Stimulated activated CD8-positive, alpha-beta memory T cell treated with anti-CD3 and anti-CD28 coated beads, Interleukin-15, amount 100 ng/mL, for 24 hours (primary cell): ENCODE results near the gene SNORC.

ENCODE experiments used
- DNase-seq: peaks from one replicate; pipeline ENCODE4 v3.0.0-alpha.2; 2020; ENCODE audit warnings: low read depth

The SNORC gene

DNA sequence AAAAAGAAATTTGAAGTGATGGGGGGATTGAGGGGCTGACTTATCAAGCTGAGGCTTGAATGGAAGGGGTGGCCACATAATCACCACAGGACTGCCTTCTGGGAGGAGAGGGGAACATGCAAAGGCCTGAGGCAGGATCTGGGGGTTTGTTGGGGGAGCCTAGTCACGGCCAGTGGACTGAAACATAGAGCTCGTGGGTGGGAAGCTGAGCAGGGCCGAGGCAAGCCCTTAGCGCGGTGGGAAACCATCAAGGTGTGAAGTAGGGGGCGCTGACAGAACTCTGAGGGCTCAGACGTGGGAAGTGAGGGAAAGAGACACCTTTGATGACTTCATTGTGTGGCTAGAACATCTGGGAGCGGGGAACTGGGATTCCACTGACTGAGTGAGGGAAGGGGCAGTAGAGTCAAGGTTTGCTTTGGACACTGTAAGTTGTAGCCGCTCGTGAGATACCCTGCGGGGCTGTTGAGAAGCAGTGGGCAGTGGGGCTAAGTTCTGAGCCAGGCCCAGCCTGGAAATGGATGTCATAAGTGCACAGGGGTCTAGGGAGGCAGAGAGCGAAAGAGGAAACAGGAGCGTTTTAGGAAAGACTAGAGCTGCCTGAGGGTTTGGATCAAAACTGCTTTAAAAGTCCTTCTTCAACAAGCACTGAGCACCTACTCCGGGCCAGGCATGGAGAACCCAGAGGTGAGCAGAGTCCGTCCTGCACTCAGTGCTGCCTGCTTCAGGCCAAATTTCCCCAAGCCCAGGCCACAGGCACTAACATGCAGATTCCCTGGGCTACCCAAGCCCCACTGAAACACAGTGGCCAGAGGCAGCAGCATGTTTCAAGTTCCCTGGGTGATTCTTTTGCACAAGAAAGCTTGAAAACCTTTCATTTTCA, 686 bp upstream of the SNORC start:
- no peak for DNase-seq

DNA sequence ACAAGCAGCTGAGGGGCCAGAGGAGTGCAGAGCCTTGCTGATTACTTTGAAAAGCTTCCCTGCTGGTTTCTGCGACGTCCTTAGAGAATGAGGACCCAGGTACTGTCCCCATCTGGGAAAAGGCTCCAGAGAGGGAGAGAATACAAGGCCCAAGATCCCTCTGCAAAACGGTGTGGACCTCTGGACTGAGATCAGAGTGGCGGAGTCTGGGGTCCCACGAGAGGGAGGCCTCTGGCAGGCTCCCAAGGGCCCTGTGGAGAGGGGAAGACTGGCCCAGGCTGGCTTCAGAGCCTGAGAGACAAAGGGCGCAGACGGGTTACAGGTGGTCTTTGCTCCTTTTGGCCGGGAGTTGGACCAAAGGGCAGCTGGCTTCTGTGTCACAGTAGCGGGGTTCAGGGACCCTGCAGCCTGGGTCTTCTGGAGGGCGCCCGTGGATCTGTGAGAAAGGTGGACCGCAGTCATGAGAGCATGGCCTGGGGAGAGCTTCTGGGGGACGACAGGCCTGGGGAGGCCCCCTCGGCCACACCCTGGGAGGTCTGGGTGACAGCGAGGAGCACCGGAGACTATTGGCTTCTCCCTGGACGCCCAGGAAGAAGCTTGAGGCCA, 805 bp downstream of the SNORC start:
- DNase-seq: no peak

DNA sequence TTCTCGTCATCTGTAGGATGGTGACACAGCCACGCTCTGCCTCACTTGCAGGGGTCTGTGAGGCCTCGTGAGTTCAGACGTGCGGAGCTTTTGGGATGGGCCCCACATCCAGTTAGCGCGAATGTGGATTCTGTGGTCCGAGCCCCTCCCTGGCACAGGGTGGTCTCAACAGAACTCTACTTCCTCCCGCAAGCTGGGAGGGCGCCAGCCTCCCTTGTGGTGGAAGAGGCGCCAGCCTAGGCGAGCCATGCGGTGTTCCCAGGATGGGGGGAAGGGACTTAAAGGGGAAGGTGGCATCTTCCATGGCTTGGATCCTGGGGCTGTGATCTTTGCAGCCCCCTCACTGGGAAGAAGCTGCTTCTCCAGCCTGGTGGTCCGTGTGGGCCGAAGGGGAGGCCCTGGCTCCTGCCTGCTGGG, 1.4 kb downstream of the SNORC start:
- DNase-seq: no peak

DNA sequence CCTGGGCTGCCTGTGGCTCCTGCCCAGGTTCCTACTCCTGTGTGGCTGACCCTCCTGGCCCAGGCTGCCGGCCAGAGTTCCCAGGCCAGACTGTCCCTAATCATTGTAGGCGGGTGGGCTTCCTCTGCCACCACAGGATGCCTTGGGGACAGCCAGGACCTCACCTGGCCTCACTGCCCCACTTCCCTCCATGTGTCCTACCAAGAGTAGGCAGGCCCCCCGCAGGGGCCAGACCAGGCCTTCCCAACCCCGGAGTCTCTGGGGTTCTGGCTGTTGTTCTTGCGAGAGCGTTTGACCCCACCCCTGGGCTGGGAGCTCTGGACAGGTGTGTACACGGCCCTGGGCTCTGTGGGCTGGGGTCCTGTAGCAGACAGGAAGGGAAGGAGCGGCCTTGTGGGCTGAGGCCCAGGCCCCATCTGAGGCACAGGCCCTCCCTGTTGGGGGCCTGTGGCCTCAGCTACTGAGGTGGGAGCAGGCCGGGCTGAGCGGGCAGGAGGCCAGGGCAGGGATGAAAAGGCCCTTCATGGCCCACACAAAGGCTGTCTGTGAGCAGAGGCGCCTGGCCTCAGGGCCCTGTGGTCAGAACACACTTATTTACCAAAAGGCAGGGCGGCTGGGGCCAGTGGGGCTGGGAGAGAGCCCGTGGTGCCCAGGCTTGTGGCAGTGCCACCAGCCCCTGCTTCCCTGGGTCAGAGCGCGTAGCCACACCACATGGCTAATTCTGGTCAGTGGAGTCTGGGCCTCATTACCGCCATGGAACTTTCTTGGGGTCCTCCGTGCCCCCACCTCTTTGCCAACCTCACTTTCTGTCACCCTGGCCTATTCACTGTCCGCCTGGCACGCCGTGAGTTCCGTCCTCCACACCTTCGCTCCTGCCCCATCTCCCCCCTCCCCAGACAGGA, 2.0 kb downstream of the SNORC start:
- no peak for DNase-seq

DNA sequence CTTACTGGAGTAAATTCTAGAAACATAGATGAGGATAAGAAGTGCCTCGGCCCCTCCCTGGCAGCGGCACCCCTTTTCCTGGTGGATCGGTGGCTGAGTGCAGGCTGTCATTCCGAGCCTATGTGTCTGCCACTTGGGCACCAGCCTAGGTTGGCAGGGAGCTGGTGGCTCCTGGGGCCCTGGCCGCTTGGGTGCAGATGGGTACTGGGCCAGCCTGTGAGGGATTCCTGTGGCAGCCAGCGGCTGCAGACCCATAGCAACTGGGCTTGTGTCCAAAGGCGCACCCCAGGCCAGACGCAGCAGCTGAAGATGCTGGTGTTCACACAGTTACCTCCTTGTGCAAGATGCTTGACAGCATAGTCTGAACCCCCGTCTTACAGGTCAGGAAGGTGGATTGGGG, 2.8 kb downstream of the SNORC start:
- no peak for DNase-seq

DNA sequence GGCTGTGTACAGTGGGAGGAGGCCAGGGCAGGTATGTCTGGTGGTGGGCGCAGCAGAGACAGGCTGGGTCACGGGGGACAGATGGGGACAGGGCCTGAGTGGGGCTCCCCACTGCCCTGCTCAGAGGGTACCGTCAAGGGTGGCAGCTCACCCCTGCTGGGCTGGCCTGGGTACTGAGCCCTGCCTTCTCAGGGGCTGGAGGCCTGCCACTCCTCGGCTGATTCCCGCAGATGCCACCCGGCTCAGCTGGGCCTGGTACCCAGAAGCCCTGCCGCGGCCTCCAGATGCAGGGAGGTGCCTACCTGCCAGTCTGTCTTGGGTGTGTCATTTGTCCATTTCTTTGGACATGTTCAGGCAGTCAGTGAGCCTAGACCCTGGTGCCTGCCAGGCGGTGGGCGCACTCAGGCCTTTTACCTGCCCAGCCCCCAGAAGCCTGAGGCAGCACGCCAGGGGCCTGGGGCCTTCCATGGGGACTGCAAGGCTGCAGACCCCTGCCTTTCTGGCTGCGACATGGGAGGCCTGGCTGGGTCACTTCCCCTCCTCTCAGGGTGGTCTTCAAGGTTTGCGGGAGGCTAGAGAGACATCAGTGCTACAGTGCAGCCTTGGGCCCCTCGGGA, 3.3 kb downstream of the SNORC start:
- no peak for DNase-seq

DNA sequence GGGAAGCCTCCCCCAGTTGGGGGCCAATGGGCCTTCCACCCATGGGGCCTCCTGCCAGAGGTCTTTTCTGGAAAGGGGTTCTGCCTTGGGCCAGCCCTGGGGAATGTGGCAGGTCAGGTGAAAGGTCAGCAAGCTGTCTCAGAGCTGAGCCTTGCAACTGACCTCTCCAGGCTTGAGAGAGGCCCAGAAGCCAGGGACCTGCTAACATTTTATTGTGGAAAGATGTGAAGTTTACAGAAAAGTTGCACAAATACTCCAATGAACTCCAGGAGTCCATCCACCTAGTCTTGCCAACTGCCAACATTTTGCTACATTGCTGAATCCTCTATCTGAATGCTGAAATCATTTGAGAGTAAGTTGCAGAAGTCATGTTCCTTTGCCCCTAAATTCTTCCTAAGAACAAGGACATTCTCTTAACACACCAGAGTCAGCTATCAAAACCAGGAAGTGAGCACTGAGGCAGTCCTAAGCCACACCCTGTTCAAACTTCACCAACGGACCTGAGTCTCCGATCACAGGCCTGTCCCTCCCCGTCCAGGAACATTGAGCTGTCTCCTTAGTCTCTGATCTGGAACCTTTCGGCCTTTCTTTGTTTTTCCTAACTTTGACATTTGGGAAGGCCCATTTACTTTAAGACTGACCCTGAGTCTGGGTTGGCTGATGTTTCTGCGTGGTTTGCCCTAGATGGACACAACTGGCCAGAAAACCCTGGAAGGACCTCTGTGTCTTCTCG, 4.0 kb downstream of the SNORC start:
- DNase-seq: no peak

DNA sequence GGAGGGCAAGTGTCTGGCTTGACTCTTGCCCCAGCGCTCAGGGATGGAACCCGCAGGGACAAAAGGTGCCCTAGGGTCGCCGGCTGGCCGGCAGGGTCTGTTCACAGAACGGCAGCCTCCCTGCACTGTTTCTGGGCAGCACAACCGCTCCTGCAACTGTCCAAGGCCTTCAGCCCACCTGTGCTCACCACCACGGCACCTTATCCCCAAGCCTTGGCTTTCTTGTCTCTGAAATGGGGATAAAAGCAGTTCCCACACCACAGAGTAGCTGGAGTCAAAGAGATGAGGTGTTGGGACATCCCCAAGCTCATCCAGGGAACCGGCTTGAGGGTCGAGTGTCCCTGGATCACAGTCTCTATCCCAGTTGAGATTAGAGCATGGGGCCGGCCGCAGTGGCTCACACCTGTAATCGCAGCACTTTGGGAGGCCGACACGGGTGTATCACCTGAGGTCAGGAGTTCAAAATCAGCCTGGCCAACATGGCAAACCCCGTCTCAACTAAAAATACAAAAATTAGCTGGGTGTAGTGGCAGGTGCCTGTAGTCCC, 4.7 kb downstream of the SNORC start:
- no peak for DNase-seq

DNA sequence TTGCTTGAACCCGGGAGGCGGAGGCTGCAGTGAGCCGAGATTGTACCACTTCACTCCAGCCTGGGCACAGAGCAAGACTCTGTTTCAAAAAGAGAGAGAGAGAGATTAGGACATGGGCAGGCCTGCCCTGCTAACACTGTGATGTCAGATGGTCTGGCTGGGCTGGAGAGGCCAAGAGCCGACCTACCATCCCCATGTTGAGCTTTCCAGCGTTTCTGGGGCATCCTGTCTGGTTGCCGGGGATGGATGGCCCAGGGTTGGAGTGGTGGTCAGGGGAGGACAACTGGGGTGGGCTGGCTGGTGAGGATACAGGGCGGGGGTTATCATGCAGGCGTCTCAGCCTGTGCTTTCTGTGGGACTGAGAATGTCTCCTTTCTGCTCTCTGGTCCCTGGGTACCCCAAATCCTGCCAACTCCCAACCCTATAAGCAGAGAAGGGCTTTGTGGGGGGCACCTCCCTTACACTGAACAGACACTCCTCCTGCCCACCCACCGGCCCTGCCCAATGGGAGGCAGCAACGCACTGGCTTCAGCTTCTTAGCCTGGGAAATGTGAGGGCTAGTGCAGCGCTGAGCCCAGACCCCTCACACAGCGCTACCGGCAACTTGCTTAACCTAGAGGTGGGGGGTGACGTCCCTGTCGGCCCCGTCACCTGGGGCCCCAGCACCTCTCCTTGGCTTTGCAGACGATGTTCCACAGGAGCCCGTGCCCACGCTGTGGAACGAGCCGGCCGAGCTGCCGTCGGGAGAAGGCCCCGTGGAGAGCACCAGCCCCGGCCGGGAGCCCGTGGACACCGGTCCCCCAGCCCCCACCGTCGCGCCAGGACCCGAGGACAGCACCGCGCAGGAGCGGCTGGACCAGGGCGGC, 5.4 kb downstream of the SNORC start:
- DNase-seq: no peak

DNA sequence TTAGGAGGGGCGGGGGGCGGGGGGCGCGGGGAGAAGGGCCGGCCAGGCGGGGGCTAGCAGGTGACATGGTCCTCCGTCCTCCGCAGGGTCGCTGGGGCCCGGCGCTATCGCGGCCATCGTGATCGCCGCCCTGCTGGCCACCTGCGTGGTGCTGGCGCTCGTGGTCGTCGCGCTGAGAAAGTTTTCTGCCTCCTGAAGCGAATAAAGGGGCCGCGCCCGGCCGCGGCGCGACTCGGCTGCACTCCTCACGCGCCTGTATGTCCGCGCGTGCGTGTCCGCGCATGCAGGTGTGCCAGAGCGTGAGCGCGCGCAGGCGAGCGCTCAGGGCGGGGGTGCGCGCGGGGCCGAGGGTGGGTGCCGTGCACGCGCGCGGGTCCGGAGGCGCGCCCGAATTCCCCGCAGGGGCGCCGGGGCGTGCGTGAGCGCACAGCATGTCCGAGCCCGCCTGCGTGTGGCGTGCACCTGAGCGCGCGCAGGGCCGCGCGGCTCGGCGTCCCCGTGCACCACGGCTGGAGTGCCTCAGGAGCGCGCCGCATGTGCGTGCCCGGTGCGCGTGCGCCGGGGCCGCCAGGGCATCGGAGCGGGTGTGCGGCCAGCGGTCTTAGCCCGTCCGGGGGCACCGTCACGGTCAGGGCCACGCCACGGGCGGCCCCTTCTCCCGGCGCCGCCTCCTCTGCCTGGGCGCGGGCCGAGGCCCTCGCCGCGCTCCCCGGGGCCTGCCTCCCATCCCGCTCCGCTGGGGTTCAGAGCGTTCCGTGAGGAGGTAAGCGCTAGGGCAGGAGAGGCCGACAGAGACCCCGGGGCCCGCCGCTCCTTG, 6.3 kb downstream of the SNORC start:
- no peak for DNase-seq

DNA sequence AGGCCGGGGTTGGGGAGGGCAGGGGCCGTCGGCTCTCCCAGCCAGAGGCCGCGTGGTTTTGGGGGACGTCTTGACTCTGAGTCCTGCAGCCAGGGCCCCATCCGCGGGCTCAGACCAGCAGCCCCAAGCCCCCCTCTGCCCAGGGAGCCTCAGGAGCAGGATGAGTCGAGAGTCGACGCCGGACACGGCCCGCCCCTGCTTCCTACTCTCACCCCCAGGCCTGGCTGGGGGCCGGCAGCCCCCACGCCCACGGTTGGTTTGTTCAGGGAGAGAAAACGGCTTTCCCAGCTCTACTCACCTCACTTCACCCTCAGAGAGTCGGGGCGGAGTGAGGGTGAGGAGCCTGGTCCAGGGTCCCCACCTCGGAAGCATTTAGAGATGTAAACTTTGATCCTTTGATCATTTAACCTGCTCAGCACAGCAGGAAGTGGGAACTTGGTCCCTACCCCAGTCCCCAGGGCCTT, 6.9 kb downstream of the SNORC start:
- no peak for DNase-seq

DNA sequence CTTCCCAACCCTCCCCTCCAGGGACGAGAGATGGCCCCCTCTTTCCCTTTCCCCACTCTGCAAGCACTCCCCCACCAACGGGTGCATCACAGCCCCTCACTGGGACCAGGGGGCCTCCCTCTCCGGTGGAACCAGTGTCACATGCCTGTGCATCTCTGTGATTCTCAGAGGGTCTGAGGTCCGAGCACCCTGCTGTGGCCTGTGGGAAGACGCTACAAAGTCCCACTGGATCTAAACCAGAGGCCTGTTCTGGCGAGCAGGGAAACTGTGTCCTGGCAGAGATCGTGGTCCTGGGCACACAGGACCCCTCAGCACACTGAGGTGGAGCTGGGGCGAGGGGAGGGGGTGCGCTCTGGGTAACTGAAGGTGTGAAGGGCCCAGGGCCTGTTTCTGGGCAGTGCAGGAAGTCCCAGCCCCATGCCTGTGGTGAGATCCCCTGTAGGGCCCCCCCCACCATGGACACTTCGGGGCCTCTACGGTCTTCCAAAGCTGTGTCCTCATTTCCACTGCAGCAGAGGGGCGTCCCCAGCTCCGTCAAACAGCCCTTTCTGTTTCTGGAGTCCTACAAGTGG, 8.0 kb downstream of the SNORC start:
- no peak for DNase-seq

DNA sequence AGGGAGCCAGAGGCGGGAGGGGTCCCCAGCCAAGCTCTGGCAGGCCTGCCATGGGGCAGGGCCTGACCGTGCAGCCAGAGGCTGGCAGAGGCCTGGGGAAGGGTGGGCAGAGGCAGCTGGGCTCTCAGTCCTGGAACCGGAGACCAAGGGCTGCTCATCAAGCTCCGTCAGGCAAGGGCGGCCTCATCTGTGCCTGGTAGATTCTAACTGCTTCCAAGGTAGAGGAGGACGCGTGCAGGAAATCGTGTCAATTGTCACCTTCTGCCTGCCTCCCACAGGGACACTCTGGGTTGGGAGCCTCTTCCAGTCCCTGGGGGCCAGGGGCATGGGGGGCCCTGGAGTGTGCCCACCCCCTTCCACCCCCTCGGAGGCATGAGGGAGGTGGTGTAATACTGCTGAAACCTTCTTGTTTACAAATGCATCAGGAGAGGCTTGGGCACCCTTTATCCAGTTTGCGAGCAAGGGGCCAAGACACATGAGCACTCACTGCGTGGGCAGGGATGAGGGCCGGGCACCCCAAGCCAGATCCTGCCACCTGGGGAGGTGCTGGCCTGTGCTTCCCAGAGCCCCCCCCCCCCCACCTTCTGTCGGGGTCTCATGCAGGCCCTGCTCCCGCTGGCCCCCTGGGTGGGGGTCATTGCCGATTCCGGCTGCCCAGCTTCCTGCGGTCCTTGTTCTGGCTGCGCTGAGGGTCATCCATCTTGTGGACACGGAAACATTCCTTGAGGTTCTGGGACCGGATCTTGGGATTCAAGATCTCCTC, 9.0 kb downstream of the SNORC start:
- DNase-seq: no peak

DNA sequence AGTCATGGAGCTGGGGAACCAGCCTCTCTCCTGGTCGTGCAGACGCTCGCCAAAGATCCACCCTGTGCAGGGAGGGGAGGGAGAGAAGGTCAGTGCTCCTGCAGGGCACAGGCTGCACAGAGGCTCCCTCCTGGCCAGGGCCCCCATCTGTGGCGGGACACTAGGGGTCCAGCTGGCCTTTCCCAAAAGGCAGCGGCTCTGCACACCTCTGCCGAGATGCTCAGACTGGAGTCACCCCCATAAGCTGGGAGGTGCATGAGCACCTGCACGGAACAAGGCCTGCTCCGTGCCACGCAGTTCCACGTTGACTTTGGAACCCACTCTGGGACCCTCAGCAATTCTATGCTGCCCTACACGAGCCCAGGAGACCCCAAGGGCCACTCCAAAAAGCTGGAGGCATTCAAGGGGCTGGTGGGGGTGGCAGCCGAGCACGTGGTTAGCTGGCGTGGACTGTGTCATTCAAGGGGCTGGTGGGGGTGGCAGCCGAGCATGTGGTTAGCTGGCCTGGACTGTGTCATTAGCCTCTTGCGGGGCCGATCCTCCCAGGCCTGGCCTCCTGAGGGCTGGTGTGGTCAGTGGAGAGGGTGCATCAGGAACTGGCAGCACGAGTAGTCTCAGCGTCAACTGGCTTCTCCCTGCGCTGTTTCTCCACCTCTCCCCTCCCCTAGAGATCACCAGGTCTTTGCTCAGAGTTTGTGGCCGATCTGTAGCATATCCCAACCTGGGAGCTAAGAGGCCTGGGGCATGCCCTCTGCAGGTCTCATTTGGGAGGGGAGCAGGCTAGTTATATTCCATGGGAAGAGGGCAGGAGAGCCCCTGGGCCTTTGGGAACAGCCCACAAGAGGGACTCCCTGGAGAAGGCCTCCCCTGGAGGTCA, 9.8 kb downstream of the SNORC start:
- DNase-seq: no peak

DNA sequence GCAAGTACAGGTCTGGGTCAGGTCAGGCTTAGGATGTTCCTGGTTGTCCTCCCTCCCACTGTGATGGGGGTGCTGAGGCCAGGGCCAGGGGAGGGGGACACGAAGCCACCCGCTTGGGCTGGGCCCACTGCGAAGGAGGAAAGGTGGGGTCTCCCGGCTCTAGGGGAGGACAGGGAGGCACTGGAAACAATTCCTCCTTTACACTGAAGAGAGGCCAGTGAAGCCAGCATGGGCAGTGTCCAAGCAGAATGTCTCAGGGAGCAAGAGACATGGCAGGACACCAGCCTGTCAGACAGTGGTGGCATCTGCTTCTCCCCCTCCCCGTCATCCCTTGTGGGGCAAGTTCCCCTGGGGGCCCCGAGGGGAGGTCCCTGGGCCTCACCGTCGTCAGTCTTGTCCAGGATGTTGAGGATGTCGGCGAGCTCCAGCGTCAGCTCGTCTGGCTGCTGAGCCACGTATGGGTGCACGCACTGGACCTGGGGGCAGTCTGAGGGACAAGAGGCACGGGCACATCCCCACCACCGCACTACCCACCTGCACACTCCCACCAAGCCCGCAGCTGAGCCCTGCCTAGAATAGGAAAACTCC, 10.8 kb downstream of the SNORC start:
- DNase-seq: no peak

DNA sequence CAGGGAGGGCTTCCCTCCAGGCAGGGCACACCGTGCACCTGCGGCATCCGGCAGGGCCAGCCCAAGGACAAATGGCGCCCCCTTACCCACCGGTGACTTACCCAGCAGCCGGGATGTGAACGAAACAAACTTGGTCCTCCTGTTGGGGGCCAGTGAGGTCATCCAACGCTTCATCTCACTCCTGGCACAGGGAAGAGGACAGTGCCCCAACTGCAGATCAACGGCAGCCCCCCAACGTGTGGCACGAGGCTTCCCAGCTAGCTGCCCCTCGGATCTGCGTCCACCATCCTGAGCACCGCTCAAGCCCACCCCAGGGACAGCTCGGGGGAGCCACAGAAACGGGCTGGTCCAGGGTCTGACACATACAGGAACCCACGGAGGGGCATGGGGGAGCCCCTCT, 12.0 kb downstream of the SNORC start:
- DNase-seq: no peak
